HG03039 (cell line): ENCODE measurements around the gene UBXN1.
A peak's percentile ranks its signal among the peaks of the same experiment; 100 is the strongest.
"Not testable (repeated sequence)": the region's sequence is repeated elsewhere in the genome, so short reads cannot be mapped to it uniquely, and the experiment has no call there.

ENCODE experiments used
- ATAC-seq: cut with Tn5 transposase; IDR thresholded peaks from one replicate; pipeline ENCODE4 v1.9.1; 2021; ENCODE audit warnings: mild to moderate bottlenecking, moderate library complexity; ENCODE audit not compliant: unreplicated experiment

Gene UBXN1

GRCh38 chr11:62676698-62677097 lies 2.2 kb downstream of the UBXN1 start:
- no peak for ATAC-seq

GRCh38 chr11:62675415-62675814 lies 3.5 kb downstream of the UBXN1 start:
- not testable (repeated sequence) for ATAC-seq

- no peak for ATAC-seq
These were observed 5.7 kb downstream of the UBXN1 start for GRCh38 chr11:62673196-62673525.

GRCh38 chr11:62671608-62672389 lies 7.1 kb downstream of the UBXN1 start, which contains the start of the genes LBHD1 and UQCC3:
TSS of gene LBHD1 (minus strand) at chr11:62672267. CDS start at chr11:62670031, 2,236 bp downstream.
TSS of gene UQCC3 (plus strand) at chr11:62671673. CDS start at chr11:62671746, 73 bp downstream.
- peak; percentile 37 for ATAC-seq

- ATAC-seq, result peak; percentile 12
These were observed 7.7 kb downstream of the UBXN1 start for GRCh38 chr11:62671236-62671607.

- ATAC-seq, result no peak
These were observed 9.3 kb downstream of the UBXN1 start for GRCh38 chr11:62669420-62670161.

- ATAC-seq, result no peak
These were observed 11.4 kb downstream of the UBXN1 start for GRCh38 chr11:62667460-62667859.

- ATAC-seq, result no peak
These were observed 12.5 kb downstream of the UBXN1 start for GRCh38 chr11:62666259-62666926.

GRCh38 chr11:62665599-62666258 lies 13.1 kb downstream of the UBXN1 start:
- ATAC-seq, result peak; percentile 9

GRCh38 chr11:62665075-62665598 lies 13.7 kb downstream of the UBXN1 start, which contains the start of the genes C11orf98 and CSKMT:
TSS of gene C11orf98 (minus strand) at chr11:62665210. CDS start at chr11:62665169, 41 bp downstream.
TSS of gene CSKMT (plus strand) at chr11:62665312. CDS start at chr11:62665880, 568 bp downstream.
- peak; percentile 71 for ATAC-seq

- peak; percentile 30 for ATAC-seq
These were observed 14.3 kb downstream of the UBXN1 start for GRCh38 chr11:62664405-62665074.

- ATAC-seq, result no peak
These were observed 22.0 kb downstream of the UBXN1 start for GRCh38 chr11:62656796-62657429.

- ATAC-seq, result no peak
These were observed 24.6 kb downstream of the UBXN1 start for GRCh38 chr11:62654297-62654696.

GRCh38 chr11:62652161-62653006 lies 26.5 kb downstream of the UBXN1 start:
- no peak for ATAC-seq

- not testable (repeated sequence) for ATAC-seq
These were observed 28.6 kb downstream of the UBXN1 start for GRCh38 chr11:62650283-62650682.

- ATAC-seq, result no peak
These were observed 29.4 kb downstream of the UBXN1 start for GRCh38 chr11:62649486-62649885.

GRCh38 chr11:62648967-62649364 lies 29.9 kb downstream of the UBXN1 start:
- ATAC-seq, result no peak

- ATAC-seq, result no peak
These were observed 30.5 kb downstream of the UBXN1 start for GRCh38 chr11:62648185-62648966.
